Tibial artery (tissue), 4 donors: ENCODE results near the gene ZNG1A.
"Not testable (repeated sequence)": the region's sequence is repeated elsewhere in the genome, so short reads cannot be mapped to it uniquely, and the experiment has no call there.

Source experiments
- DNase-seq, 2 donors: peaks; one replicate each; pipeline ENCODE4 v3.0.0-alpha.2; 2019
- H3K27ac ChIP-seq, 2 donors: fragments of 200-600 bp; sonication (generic) in 1 of 2; 1 replicate in 1 of 2; 2 replicates in 1 of 2; pipeline ENCODE4 v1.5.1; 2018 to 2019; ENCODE audit warnings: mild to moderate bottlenecking in 1 of 2
- H3K27me3 ChIP-seq, 2 donors: fragments of 200-600 bp; sonication (generic) in 1 of 2; one replicate each; pipeline versions ENCODE4 v1.5.1 to v1.6.0; 2016 to 2019
- H3K36me3 ChIP-seq, 3 donors: fragments of 200-600 bp; sonication (generic) in 2 of 3; one replicate each; pipeline ENCODE4 v1.5.1; 2016 to 2019; ENCODE audit warnings: mild to moderate bottlenecking in 2 of 3
- H3K4me1 ChIP-seq, 4 donors: fragments of 200-600 bp; sonication (generic) in 2 of 4; 1 replicate in 3 of 4; 2 replicates in 1 of 4; pipeline ENCODE4 v1.5.1; 2016 to 2019
- H3K4me3 ChIP-seq, 2 donors: fragments of 200-600 bp; sonication (generic) in 1 of 2; 1 replicate in 1 of 2; 2 replicates in 1 of 2; pipeline ENCODE4 v1.5.1; 2018 to 2019; ENCODE audit warnings: mild to moderate bottlenecking in 2 of 2
- H3K9me3 ChIP-seq, 3 donors: fragments of 200-600 bp; sonication (generic) in 1 of 3; one replicate each; pipeline ENCODE4 v1.5.1; 2016 to 2019
- intact Hi-C: fragments of 100-400 bp; cut with DNase I; formaldehyde crosslinking; loops from one replicate; pipeline ENCODE4 v1.15.0; 2023; ENCODE audit warnings: low total_unique reads
- TF ChIP-seq, protein P1 (sequence below), 2 experiments: fragments of 200-600 bp in 1 of 2; fragments of 450-650 bp in 1 of 2; IDR thresholded peaks; one replicate each; pipeline ENCODE4 v1.5.1; 2017 to 2019; ENCODE audit warnings: antibody characterized with exemption in 2 of 2, mild to moderate bottlenecking in 1 of 2, moderate library complexity in 1 of 2

ZNG1A gene

DNA sequence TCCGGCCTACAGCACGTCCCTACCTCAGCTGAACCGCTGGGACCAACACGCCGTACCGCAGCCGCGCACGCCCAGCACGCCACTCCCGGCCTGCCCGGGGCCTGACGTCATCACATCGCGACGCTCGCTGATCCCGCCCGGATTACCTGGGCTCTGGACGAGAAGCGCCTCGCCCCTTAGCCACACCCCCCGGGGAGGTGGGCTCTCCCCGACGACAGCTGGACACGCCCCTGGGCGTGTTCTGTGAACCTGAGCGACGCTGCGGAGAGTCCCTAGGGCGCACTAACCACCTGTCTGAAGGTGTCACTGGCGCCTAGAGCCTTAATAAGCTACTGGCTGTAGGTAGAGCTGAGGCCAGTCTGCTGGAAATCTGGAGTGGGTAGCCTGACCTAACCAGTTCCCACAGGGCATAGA, at the start of gene ZNG1A:
Gene ZNG1A (minus strand): TSS at position 87 of the 414 bp plus-strand sequence. CDS start 87 bp downstream, outside the sequence.
- peak within 1 kb of the TSS; percentile 59 to 78 for H3K27ac ChIP-seq
- DNase-seq, result peak; percentile 22 to 83

DNA sequence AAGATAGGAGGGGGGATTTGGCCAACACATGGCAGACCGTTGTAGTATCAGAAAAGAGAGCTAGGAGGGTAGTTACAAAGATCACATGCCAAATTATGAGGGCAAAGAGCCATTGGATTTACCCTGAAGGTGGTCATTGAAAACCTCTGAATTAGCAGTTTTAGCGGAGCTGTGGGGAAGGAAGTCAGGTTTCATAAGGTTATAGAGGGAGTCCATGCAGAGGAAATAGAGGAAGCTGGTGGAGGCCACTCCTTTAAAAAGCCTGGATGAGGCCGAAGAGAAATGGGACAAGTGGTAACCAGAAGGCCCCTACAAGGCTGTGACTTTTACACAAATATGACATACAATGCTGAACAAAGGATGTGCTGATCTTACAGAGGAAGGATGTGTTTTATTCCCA, 49.0 kb upstream of the ZNG1A start:
- TF ChIP-seq, protein P1, sequence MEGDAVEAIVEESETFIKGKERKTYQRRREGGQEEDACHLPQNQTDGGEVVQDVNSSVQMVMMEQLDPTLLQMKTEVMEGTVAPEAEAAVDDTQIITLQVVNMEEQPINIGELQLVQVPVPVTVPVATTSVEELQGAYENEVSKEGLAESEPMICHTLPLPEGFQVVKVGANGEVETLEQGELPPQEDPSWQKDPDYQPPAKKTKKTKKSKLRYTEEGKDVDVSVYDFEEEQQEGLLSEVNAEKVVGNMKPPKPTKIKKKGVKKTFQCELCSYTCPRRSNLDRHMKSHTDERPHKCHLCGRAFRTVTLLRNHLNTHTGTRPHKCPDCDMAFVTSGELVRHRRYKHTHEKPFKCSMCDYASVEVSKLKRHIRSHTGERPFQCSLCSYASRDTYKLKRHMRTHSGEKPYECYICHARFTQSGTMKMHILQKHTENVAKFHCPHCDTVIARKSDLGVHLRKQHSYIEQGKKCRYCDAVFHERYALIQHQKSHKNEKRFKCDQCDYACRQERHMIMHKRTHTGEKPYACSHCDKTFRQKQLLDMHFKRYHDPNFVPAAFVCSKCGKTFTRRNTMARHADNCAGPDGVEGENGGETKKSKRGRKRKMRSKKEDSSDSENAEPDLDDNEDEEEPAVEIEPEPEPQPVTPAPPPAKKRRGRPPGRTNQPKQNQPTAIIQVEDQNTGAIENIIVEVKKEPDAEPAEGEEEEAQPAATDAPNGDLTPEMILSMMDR (IDR thresholded peaks at IDR 0.05), result no peak
- Histone ChIP-seq H3K9me3 (no peaks in the 10 kb centered on the region), H3K36me3 (no peaks in the 10 kb centered on the region), H3K27me3 (no peaks in the 10 kb centered on the region), H3K4me1 (no peaks in the 10 kb centered on the region), H3K27ac (no peak overlapping the region), H3K4me3 (no peak overlapping the region)
- intact Hi-C loops, result no loop called here
- DNase-seq, result no peak

More for the DNA sequence above, at the start of gene ZNG1A:
- peak within 1 kb of the TSS; percentile 57 to 59 for H3K4me3 ChIP-seq
- H3K4me1 ChIP-seq, H3K27me3 ChIP-seq, intact Hi-C loops, H3K36me3 ChIP-seq, H3K9me3 ChIP-seq: not testable (repeated sequence)

DNA sequence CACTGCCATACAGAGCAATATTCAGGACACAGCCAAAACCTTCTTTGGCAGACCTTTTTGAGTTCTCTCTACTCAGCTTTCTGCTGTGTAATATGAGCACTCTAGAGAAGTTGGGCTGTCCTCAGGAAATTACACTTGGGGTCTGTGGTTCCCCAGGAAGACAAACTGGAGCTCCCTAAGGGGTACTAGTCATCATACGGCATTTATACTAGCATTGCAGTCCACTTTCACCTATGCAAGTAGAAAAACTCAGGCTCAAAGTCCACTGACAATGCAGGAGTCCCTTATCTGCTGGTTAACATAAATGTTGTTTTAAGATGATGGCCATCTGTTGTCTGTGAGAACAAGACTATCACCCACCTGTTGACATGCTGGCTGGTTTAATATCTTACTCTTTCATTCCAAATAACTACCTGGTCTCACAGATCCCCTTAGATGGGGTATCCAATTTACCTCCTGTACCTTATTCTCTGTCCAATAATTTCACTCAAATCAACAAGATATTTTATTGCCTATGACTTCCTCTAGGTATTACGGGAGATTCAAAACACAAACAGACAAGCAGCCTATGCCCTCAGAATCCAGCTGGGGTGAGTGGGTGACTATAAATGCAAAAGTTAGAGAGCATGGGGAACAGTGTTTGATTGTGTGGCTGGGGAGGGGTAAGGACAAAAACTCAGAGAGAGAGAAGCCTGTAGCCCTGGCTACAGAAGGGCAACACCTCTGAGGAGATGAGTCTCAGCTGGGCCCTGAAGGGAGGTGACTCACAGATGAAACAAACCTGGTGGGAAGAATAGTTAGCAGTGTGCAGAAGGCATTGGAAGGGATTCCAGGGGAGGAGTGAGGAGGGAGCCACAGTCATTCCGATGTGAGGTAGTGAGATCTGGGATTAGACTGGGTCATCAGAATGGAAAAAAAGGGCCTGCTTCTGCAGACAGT, 46.0 kb upstream of the ZNG1A start:
- intact Hi-C loops, result no loop called here
- no peaks in the 10 kb centered on the region for H3K4me1 ChIP-seq
- TF ChIP-seq, protein P1 (IDR thresholded peaks at IDR 0.05), result no peak

DNA sequence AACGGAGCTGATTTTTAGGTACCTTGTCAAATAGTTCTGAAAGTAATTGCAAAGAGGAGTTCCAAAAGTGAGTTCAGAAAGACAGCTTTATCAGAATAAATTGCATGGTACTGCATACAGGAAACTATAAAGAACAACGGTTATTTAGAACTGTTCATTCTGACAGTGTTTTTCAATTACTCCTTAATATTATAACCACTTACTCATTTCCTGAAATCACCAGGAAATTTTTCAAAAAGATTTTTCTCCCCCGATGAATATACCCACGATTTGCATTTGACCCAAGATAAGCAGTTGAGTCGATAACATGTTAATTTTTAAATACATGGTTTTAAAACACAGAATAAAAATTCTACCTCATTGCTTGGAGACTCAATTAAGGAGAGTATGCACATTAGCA, 45.2 kb upstream of the ZNG1A start:
- Histone ChIP-seq H3K27ac (no peak overlapping the region), H3K27me3 (peaks cover 0 to 5% of the 10 kb centered on the region in 2 donors), H3K9me3 (no peaks in the 10 kb centered on the region), H3K4me1 (no peaks in the 10 kb centered on the region), H3K4me3 (no peak overlapping the region), H3K36me3 (no peaks in the 10 kb centered on the region)
- intact Hi-C loops, result no loop called here
- DNase-seq, result no peak
- TF ChIP-seq, protein P1 (IDR thresholded peaks at IDR 0.05), result no peak

More for the DNA sequence above, 46.0 kb upstream of the ZNG1A start:
- no peak overlapping the region for H3K27ac ChIP-seq
- no peaks in the 10 kb centered on the region for H3K27me3 ChIP-seq
- DNase-seq, result no peak
- H3K9me3 ChIP-seq, result no peaks in the 10 kb centered on the region
- no peaks in the 10 kb centered on the region for H3K36me3 ChIP-seq
- no peak overlapping the region for H3K4me3 ChIP-seq

DNA sequence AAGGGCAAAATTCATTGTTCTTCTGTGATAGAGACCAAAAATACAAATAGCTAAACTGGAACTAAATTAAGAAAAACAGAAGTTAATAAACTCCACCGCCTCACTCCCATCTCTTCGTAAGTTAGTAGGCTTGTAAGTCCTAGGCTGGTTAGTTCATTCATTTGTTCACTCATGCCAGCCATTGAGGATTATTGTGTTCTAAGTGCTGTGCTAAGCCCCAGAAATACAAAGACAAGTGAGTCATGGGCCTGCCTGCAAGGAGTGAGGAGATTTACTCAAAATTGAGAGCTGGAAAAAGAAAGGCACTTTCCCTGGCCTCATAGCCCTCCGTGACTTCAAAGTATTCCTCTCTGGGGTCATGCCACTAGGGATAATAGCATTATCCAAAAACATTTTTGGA, 44.3 kb upstream of the ZNG1A start:
- Histone ChIP-seq H3K4me1 (no peaks in the 10 kb centered on the region), H3K4me3 (no peak overlapping the region), H3K27ac (no peak overlapping the region), H3K9me3 (no peaks in the 10 kb centered on the region), H3K27me3 (peaks cover 0 to 6% of the 10 kb centered on the region in 2 donors), H3K36me3 (no peaks in the 10 kb centered on the region)
- intact Hi-C loops, result no loop called here
- DNase-seq, result no peak
- TF ChIP-seq, protein P1 (IDR thresholded peaks at IDR 0.05), result no peak

DNA sequence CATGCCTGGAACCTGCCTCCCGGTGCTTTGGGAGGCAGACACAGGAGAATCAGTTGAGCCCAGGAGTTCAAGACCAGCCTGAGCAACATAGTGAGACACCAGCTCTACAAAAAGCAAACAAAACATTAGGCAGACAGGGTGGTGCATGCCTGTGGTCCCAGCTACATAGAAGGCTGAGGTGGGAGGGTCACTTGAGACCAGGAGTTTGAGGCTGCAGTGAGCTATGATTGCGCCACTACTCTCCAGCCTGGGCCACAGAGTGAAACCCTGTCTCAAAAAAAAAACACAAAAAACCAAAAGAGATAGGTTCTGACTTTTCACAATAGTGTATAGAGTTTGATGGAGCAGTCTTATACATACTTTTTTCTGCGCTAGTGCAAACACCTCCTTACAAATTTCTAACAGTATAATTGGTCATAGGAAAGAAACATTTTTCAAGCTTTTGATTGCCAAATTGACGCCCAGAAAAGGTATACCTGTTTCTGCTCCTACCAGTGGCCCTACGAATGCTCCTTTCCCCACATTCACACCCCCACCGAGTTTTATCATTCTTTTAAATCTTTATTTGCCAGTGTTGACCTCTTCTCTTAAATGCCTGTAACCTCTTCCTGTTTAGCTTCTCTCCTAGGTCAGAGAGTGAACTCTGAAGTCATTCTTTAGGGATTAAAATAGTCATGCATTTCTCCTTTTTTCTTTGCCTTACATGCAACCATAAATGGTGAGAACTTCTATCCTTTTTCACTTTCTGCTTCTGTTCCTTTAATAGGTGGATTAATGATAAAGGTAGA, 43.3 kb upstream of the ZNG1A start:
- no peak overlapping the region for H3K27ac ChIP-seq
- TF ChIP-seq, protein P1 (IDR thresholded peaks at IDR 0.05), result no peak
- H3K4me3 ChIP-seq, result no peak overlapping the region
- H3K4me1 ChIP-seq, result no peaks in the 10 kb centered on the region
- intact Hi-C loops, result no loop called here
- H3K36me3 ChIP-seq, result no peaks in the 10 kb centered on the region
- DNase-seq, result no peak
- H3K9me3 ChIP-seq, result no peaks in the 10 kb centered on the region
- H3K27me3 ChIP-seq, result peaks cover 0 to 6% of the 10 kb centered on the region in 2 donors
